DOHH2 (cell line): ENCODE results near the gene NAGS.
"Not testable (repeated sequence)": the region's sequence is repeated elsewhere in the genome, so short reads cannot be mapped to it uniquely, and the experiment has no call there.

Experiments used
- H3F3A ChIP-seq: fragments of 200-600 bp; sonication (generic), shearing (Covaris generic); 2 replicates; pipeline ENCODE4 v1.6.0; 2016; ENCODE audit warnings: antibody characterized with exemption, mild to moderate bottlenecking; ENCODE audit not compliant: control insufficient read depth, insufficient read depth
- H3K27ac ChIP-seq: fragments of 200-600 bp; sonication (generic); 2 replicates; pipeline ENCODE4 v1.5.1; 2014; ENCODE audit warnings: low read depth, mild to moderate bottlenecking, low read length, moderate library complexity
- H3K27me3 ChIP-seq: fragments of 200-600 bp; sonication (generic); 2 replicates; pipeline ENCODE4 v1.6.1; 2014; ENCODE audit warnings: mild to moderate bottlenecking, low read length, mixed read lengths; ENCODE audit not compliant: control insufficient read depth
- H3K36me3 ChIP-seq: fragments of 200-600 bp; sonication (generic); 2 replicates; pipeline ENCODE4 v1.6.1; 2014; ENCODE audit warnings: mild to moderate bottlenecking, low read length, moderate library complexity, mixed read lengths; ENCODE audit not compliant: control insufficient read depth
- H3K4me1 ChIP-seq: fragments of 200-600 bp; sonication (generic); 2 replicates; pipeline ENCODE4 v1.6.1; 2014; ENCODE audit warnings: mild to moderate bottlenecking, low read length, mixed read lengths; ENCODE audit not compliant: control insufficient read depth
- H3K4me2 ChIP-seq: fragments of 200-600 bp; sonication (generic); 2 replicates; pipeline ENCODE4 v1.6.0; 2014; ENCODE audit warnings: mild to moderate bottlenecking, low read length, moderate library complexity
- H3K4me3 ChIP-seq: fragments of 200-600 bp; sonication (generic); 2 replicates; pipeline ENCODE4 v1.5.1; 2014; ENCODE audit warnings: mild to moderate bottlenecking, low read length, mixed read lengths
- H3K79me2 ChIP-seq: fragments of 200-600 bp; sonication (generic); 2 replicates; pipeline ENCODE4 v1.6.1; 2014; ENCODE audit warnings: mild to moderate bottlenecking, low read length, mixed read lengths; ENCODE audit not compliant: control insufficient read depth
- H3K9me2 ChIP-seq: fragments of 200-600 bp; sonication (generic); replicated peaks from 2 replicates; pipeline ENCODE4 v1.6.1; 2014; ENCODE audit warnings: mild to moderate bottlenecking, low read length, mixed read lengths; ENCODE audit not compliant: control insufficient read depth
- H3K9me3 ChIP-seq: fragments of 200-600 bp; sonication (generic); 2 replicates; pipeline ENCODE4 v1.6.1; 2014; ENCODE audit warnings: antibody characterized with exemption, low read length, mixed read lengths; ENCODE audit not compliant: control insufficient read depth, insufficient read depth
- H4K20me1 ChIP-seq: fragments of 200-600 bp; sonication (generic); 2 replicates; pipeline ENCODE4 v1.6.0; 2014; ENCODE audit warnings: low read depth, mild to moderate bottlenecking, antibody characterized with exemption, low read length, moderate library complexity; ENCODE audit not compliant: control insufficient read depth, insufficient read depth
- EZH2phosphoT487 ChIP-seq: fragments of 200-600 bp; sonication (generic); IDR thresholded peaks from 2 replicates; pipeline ENCODE4 v1.6.1; 2017; ENCODE audit warnings: borderline replicate concordance, mild to moderate bottlenecking, antibody characterized with exemption, low read length, moderate library complexity, mixed read lengths
- TF ChIP-seq, protein P1 (sequence below): fragments of 200-600 bp; sonication (generic); IDR thresholded peaks from one replicate; pipeline ENCODE4 v1.5.1; 2014; ENCODE audit warnings: antibody characterized with exemption, mild to moderate bottlenecking, low read depth, low read length; ENCODE audit not compliant: poor library complexity, severe bottlenecking

Gene NAGS

DNA sequence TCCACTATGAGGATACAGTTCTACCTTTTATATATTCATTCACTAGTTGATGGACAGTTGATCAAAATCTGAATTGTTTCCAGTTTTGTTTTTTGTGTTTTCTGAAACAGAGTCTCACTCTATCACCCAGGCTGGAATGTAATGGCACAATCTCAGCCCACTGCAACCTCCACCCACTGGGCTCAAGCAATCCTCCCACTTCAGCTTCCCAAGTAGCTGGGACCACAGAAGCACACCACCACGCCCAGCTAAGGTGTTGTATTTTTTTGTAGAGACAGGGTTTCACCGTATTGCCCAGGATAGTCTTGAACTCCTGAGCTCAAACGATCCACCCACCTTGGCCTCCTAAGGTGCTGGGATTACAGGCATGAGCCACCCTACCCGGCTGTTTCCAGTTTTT is 41.1 kb downstream of the NAGS start:
- Histone ChIP-seq H3K4me3 (no peak overlapping the region), H4K20me1 (0 out of 2 replicates have a peak, but pooled peaks cover 3% of the 10 kb centered on the region), H3F3A (peaks cover 20% of the 10 kb centered on the region), H3K27ac (no peak overlapping the region), H3K27me3 (no peaks in the 10 kb centered on the region), H3K79me2 (peaks cover 87% of the 10 kb centered on the region), H3K4me1 (no peaks in the 10 kb centered on the region), H3K36me3 (peaks cover 55% of the 10 kb centered on the region), H3K4me2 (no peak overlapping the region), H3K9me3 (no peaks in the 10 kb centered on the region), H3K9me2 (no peaks in the 10 kb centered on the region)
- TF ChIP-seq, protein P1, sequence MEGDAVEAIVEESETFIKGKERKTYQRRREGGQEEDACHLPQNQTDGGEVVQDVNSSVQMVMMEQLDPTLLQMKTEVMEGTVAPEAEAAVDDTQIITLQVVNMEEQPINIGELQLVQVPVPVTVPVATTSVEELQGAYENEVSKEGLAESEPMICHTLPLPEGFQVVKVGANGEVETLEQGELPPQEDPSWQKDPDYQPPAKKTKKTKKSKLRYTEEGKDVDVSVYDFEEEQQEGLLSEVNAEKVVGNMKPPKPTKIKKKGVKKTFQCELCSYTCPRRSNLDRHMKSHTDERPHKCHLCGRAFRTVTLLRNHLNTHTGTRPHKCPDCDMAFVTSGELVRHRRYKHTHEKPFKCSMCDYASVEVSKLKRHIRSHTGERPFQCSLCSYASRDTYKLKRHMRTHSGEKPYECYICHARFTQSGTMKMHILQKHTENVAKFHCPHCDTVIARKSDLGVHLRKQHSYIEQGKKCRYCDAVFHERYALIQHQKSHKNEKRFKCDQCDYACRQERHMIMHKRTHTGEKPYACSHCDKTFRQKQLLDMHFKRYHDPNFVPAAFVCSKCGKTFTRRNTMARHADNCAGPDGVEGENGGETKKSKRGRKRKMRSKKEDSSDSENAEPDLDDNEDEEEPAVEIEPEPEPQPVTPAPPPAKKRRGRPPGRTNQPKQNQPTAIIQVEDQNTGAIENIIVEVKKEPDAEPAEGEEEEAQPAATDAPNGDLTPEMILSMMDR, result no peak
- TF ChIP-seq EZH2phosphoT487, result no peak

DNA sequence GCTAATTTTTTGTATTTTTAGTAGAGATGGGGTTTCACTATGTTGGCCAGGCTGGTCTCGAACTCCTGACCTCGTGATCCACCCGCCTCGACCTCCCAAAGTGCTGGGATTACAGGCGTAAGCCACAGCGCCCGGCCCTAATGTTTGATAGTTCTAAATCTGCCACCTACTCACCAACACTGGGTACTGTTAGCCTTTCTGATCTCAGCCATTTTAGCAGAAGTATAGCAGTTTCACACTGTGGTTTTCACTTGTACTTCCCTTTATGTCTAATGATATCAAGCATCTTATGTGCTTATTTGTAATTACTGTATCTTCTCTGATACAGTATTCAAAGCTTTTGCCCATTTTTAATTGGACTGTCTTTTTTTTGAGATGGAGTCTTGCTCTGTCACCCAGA is 42.5 kb downstream of the NAGS start:
- H3K36me3 ChIP-seq, result peaks cover 63% of the 10 kb centered on the region
- not testable (repeated sequence) for H3K9me2 ChIP-seq, H3K27ac ChIP-seq, H3K4me3 ChIP-seq, H4K20me1 ChIP-seq, H3K27me3 ChIP-seq, H3K4me1 ChIP-seq, H3K4me2 ChIP-seq, H3K9me3 ChIP-seq
- H3K79me2 ChIP-seq, result peaks cover 87% of the 10 kb centered on the region
- H3F3A ChIP-seq, result peaks cover 20% of the 10 kb centered on the region

DNA sequence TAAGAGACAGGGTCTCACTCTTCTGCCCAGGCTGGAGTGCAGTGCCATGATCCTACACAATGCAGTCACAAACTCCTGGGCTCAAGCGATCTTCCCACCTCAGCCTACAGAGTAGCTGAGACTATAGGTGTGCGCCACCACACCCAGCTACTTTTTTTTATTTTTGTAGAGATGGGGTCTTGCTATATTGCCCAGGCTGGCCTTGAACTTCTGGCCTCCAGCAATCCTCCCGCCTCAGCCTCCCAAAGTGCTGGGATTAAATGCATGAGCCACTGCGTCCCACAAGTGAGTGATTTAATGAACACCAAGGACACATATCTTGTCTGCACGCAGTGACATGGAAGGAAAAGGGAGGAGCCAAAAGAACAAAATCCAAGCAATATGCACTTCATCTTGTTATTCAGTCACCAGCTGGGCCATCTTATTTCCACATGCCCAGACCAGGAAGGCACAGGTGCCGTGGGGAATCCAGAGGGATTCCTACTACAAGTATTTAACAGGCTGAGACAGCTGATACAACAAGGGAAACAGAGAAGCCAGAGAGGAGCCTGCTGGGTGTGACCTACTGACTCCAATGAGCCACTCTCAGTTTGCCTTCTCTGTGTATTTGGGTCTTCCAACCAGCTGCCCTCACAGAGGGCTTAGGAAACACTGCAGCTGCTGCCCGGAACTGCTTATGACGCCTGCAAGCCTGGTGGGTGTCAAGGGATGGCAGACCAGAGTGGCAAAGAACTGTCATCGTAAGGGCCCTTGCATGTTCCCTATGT is 45.1 kb downstream of the NAGS start:
- H3K79me2 ChIP-seq, result peaks cover 88% of the 10 kb centered on the region
- no peaks in the 10 kb centered on the region for H3K9me2 ChIP-seq
- H3K27ac ChIP-seq, result no peak overlapping the region
- no peaks in the 10 kb centered on the region for H3K4me1 ChIP-seq
- peaks cover 78% of the 10 kb centered on the region for H3K36me3 ChIP-seq
- no peak overlapping the region for H3K4me2 ChIP-seq
- no peak for TF ChIP-seq EZH2phosphoT487
- TF ChIP-seq, protein P1, result no peak
- peaks cover 6% of the 10 kb centered on the region for H3F3A ChIP-seq
- no peaks in the 10 kb centered on the region for H3K27me3 ChIP-seq
- no peaks in the 10 kb centered on the region for H3K9me3 ChIP-seq
- H3K4me3 ChIP-seq, result no peak overlapping the region
- H4K20me1 ChIP-seq, result no peaks in the 10 kb centered on the region

DNA sequence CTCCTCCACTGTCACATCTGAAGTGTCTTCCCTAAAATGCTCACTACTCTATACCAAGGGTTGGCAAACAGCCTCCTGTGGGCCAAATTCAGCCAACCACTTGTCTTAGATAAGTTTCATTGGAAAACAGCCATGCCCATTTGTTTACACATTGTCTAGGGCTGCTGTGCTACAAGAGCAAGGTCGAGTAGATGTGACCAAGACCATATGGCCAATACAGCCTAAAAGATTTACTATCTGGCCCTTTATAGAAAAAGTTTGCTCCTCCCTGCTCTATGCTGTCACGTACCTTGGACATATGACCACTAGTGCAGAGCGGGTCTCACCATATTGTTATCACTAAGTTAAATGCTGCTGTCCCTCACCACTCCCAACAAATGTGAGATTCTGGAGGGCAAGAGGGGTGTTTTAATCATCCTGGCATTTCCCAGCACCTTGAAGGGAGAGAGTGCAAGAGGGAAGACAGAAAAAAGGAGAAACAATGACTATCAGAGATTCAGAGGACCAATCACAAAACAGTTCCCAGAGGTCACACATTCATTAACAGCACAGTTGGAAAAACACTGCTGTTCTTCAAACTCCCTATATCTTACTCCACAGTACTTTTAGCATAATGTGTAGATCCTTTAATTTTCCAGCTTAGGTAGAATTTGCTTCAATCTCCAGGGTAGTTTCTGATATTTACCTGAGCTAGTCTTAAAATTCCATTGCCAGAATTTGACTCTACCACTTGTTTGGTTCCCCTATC is 48.9 kb downstream of the NAGS start:
- Histone ChIP-seq H4K20me1 (no peaks in the 10 kb centered on the region), H3K4me2 (no peak overlapping the region), H3K4me3 (no peak overlapping the region), H3K27me3 (no peaks in the 10 kb centered on the region), H3K9me3 (no peaks in the 10 kb centered on the region), H3K27ac (no peak overlapping the region), H3K4me1 (no peaks in the 10 kb centered on the region), H3F3A (no peaks in the 10 kb centered on the region), H3K79me2 (peaks cover 92% of the 10 kb centered on the region), H3K36me3 (peaks cover 80% of the 10 kb centered on the region), H3K9me2 (no peaks in the 10 kb centered on the region)
- no peak for TF ChIP-seq EZH2phosphoT487
- TF ChIP-seq, protein P1, result no peak
